ENCODE measurements around the gene SYNE1.

SYNE1 gene

DNA sequence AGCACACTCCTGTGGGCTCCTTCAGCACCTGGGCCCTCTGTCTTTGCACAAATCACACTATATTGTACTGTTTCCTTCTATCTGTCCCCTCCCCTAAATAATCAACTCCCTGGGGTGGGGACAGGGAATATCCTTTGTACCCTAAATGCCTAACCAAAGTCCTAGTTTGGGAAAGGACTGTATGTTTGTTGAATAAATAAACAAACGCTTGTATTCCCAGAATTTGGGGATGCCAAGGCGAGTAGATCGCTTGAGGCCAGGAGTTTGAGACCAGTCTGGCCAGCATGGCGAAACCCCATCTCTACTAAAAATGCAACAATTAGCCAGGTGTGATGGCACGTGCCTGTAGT is 322.7 kb downstream of the SYNE1 start:
- DNase-seq (ENCODE audit: low spot score) = no peak

DNA sequence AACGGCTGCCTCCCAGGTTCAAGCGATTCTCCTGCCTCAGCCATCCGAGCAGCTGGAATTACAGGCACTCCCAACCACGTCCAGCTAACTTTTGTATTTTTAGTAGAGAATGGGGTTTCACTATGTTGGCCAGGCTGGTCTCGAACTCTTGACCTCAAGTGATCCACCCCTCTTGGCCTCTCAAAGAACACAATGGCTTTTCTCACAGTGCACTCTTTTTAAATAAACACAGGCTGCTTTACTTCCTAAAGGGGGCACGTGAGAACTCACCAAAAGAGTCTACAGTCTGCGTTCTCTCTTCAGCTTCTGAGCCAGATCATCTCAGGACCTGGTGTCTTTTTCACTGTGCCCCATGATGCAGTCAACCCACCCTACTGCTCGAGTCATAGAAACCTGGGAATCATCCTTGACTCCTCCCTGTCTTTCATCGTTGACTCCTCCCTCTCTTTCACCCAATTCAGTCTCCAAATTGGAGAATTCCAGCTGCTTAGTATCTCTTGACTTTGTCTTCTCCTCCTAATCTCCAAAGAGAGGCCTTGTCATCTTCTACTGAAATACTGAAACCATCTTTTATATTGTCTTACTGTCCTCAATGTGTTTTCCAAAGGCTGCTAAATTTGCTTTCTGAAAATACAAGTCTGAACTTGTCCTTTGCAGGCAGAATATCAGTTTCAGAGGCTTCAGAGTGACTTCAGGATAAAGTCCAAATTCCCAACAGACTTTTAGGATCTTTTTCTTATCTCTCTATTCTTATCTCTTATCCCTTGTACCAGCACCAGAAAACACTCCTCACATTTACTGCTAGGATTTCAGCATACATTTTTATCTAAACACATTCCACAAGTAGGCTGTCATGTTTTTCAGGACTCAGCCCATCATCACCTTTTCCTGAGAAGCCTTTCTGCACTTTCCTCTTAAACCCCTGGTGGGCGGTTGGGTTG is 323.4 kb downstream of the SYNE1 start:
- no peak for DNase-seq (ENCODE audit: low spot score)

DNA sequence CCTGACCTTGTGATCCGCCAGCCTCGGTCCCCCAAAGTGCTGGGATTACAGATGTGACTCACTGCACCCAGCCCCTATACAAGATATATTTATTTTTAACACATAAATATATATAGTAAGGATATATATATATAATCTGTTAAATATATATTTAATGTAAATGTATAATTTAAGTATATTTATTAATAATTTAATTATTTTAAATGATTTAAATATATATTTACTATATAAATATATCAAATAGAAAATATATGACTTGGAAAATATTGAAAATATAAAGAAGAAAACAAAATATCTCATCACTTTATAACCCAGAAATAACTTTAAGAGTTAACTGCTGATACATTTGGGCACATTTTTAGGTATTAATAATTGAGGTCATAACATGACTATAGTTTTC is 324.7 kb downstream of the SYNE1 start:
- no peak for DNase-seq (ENCODE audit: low spot score)

DNA sequence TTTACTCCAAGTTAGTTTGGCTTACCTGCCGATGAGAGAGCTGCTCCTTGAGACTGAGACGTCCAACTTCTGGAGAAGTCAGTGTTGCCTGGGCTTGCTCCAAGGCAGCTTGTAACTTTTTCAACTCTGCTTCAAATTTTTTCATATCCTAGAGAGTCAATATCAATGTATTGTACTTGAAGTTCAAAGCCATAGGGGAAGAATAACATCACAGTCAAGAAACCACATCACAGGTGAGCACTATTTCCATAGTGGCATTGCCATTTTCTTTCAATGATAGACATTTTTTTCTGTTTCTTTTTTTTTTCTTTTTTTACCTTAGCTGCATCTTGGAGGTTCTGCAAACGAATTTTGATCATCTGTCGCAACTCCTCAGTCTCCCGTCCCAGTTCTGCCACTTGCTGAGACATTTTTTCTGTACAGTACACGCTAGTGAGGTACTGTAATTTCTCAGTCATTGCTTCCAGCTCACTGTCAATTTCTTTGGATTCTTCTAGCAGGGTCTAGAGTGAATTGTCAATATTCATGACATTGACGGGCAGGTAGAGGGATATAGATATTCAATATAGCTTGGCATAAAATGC is 326.7 kb downstream of the SYNE1 start:
- peak; percentile 69 for DNase-seq (ENCODE audit: low spot score)

DNA sequence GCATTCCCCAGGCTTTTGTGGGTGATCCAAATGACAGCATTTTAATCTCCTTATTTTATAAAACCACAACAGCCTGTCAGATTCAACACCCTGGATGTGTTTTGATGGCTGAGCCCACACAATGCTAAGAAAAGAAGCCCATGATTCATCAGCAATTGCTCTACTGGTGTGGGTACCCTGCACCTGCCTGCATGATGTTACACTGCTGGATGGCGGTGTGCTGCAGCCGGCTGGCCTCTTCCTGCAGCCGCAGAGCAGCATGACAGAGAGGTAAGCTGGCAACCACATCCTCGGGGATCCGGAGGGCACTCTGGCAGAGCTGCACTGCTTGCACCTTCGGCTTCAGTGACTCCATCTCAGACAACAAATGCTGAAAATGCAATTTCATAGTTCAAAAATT is 327.5 kb downstream of the SYNE1 start:
- peak; percentile 73 for DNase-seq (ENCODE audit: low spot score)

DNA sequence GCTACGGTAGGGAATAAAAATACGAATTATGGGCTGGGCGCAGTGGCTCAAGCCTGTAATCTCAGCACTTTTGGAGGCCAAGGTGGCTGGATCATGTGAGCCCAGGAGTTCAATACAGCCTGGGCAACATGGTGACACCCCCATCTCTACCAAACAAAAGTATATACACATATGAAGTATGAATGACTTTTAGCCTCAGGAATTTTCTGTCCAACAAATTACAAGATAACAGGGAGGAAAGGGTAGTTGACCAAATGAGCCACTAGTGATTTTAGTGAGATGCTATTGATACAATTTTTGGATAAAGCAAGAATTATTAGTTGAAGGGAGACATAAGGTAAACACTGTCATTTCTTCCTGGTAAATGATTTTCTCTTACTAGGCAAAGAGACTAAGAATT is 328.2 kb downstream of the SYNE1 start:
- no peak for DNase-seq (ENCODE audit: low spot score)

DNA sequence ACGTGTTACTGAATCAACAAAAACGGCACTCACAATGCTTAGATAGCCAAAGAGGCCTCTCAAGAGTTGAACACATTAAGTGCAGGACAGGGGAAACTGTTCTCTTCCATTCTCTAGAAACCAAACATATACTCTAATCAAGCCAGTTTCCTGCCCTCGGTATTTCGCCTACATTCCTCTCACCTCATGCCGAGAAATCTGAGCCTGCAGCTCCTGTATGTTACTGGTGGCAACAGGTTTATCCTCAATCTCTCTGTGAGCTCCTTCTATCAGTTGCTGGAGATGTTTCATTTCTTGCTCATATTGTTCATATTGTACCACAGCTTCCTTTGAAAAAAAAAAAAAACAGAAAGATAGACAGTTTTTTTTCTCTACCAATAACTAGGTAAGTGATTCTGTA is 328.9 kb downstream of the SYNE1 start:
- no peak for DNase-seq (ENCODE audit: low spot score)

DNA sequence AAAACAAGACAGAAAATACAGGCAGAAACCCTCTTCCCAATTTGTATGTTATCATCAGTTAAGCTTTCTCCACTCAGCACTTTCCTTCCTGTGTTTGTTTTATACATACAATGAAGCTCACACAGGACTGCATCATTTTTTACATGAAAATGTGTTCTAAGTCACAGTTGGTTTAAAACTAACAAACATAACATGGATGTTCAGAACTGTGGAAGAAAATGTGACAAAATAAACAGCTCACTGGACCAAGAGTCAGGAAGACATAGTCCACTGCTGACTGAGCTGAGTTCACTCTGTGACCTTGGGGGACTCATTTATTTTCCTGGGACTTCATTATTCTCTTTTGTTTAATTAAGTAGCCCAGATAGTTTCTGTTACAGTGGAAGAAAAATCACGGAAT is 331.5 kb downstream of the SYNE1 start:
- DNase-seq (ENCODE audit: low spot score) = no peak

DNA sequence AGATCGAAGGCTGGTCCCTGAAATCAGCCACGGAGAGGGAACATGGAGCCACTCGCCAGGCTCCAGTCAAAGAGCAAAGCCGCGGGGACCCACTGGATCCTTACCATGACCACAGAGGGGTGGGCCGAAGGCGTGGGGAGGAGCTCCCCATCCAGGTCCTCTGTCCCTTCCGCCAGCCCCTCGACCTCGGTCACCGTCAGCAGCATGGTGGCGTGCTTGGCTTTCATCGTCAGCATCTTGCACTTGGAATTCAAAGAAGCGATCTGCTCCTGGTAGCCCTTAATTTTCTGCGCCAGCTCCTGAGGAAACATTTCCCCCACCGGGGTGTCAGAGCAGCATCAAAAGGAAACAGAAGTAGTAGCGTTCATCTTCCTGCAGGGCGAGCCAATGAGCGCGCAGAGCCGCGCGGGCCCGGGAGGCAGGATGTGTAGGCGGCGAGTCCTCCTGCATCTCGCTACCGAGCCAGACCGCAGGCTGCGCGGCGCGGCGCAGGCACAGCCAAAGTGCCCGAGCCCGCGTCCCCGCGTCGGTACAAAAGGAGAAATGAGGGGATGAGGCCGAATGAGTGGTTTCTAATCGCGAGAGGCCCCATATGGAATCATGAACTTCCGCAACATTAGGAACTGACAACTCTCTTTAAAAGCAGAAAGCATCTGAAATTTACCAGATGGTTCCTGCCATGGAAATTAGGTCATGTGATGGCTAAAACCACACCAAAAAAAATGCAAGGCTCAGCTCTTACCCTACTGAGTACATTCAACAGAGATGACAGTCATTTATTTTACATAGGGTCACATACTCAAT is 335.2 kb downstream of the SYNE1 start:
- DNase-seq (ENCODE audit: low spot score) = peak; percentile 93

DNA sequence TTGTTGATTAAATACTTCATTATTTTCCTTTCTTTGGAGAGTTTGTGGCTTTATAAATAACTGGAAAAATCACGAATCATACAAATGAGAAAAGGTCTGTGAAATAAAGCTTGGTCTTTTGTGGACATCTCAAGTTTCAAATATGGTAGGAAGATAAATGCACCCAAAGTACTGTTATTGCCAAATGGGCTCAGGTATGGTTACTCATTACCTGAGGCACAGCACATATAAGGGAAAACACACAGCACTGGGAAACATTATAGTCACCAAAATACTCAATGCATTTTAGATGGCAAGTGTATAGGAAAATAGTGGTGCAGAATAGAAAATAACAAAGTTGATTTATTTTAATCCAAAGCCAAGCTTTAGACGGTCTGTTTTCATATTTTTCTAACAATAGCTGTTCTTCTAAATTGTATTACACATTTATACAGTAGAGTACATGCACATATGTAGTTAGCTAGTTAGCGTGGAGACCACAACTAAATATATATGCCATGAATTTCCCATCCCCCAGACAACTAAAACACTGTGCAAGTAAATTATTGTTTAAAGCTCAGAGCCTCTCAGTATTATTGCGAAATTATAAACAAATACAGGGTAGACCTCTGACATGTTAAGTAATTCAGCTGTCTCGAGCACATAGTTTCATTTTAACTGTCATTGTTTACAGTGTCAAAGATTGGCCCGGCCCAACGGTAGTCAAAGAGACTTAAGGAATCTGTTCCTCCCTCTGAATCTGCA is 336.0 kb downstream of the SYNE1 start:
- no peak for DNase-seq (ENCODE audit: low spot score)

DNA sequence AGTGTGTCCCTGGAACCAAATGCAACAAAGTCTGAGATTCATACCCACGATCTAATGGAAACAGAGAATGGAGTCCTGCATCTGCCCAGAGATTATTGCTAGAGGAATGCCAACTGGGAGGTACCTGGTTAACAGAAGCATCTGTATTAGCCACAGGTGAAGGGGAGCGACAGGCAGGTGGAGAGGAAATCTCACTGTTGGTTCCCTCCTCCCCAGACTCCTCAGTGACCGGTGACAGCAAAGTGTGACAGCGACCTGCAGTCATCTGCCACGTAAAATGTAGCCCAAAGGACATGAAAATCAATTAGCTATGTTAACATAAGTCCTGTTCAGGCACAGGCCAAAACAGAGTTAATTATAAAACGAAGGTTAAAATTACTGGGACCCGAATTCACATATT is 336.6 kb downstream of the SYNE1 start:
- no peak for DNase-seq (ENCODE audit: low spot score)

DNA sequence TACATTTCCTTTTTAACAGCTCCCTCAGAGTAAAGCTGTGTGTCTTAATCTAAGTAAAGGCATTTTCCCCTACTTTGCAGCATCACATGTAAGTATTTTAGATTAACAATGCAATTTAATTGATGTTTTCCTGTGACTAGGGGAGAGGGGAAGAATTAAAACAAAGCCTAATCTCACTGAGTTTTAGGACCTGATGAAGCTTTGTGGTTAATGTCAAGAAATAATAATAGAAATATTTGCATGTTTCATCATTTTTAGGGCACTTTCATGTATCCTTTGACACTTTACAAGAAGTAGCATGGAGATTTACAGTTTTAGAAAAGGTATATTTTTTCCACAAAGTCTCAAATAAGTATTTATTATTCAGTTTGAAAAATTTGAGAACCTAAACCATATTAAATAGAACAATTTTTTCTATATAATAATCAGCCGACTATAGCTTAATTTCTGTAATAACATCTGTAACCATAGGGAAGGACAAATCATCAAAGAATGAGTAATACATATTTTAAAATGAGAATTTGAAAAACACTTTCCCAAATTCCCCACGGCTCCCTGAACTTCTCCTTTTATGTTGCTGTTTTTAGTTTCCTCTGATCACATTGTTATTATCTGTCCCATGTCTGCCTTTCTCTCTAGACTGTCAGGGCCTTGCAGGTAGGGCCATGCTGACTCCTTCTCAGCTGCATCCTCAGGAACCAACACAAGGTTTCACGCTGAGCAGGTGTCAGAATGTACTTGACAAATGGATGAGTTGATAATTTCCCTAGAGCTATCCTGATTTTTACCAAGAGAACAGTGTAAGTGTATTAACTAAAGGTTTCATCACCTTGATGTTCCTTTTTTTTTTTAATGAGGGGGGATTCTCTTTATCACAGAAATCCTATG is 338.1 kb downstream of the SYNE1 start:
- no peak for DNase-seq (ENCODE audit: low spot score)

DNA sequence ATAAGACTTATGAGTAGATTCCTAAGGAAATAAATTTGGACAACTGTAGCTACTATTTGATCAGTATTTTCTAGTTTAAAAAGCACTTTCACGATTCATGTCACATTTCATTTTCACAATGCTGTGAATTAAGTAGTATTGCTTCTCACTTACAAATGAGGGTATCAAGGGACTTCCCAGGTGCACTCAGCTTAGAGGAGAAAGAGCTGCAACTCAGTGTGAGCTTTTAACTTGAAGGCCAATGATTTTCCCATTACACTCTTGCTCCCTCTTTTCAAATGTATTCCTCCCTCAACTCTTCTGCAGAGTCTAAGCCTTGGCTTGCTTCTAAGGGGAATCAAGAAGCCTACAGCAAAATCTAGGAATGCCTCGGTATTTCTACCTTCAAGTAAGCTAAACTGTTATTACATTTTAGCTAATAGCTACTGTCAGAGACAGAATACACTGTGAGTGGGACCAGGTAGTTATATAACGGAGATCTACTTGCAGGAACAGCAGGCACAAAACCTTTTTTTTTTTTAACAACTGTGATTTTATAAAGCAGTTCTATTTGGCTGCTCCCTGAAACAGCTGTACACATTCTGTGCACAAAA is 339.0 kb downstream of the SYNE1 start:
- DNase-seq (ENCODE audit: low spot score) = peak; percentile 64

DNA sequence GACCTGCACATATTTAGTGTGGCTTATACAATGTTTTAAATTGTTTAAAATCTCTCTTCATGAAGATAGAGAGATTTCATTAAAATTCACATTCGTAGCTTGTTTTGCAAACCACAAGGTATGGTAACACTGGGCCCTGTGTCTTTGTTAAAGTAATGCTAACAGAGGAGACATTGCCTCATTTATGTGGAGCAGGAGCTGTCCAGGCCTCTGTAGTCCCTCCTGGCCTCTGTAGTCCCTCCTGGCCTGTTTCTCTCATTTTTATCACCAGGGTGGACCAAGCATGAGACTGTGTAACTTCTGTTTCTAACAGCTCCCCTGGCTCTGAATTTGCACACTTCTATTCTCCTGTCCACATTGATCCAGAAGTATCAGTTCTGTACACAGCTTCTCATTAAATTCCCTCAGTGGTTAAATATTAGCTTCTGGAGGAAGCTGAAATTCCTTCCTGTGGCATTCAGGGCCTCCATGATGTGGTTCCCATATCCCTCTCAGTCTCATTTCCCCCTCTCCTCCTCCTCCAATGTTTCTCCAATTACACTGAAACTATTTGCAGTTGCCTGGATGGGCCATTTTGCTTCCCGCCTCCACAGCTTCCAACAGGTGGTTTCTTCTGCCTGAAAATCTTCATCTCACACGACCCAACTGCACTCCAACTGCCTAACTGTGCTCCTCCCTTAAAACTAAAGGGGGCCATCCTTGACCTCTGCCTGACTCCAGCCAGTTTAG is 340.4 kb downstream of the SYNE1 start:
- no peak for DNase-seq (ENCODE audit: low spot score)

DNA sequence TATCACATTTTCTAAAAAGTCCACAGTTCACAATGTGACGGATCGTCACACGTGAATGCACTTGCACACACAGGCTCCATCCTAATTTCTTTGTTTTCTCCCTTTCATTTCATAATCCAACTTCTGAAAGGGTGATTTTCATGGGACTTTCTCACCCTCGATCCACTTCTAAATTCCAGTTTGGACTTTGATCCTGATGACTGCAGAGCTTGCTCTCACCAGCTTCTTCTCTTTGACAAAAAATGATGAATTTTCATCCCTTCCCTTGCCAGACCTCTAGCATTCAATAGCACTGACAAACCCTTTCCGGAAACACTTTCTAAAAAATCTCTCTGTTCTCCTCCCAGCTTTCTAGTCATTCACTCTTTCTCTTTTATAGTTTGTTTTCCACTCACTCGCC is 341.2 kb downstream of the SYNE1 start:
- no peak for DNase-seq (ENCODE audit: low spot score)

DNA sequence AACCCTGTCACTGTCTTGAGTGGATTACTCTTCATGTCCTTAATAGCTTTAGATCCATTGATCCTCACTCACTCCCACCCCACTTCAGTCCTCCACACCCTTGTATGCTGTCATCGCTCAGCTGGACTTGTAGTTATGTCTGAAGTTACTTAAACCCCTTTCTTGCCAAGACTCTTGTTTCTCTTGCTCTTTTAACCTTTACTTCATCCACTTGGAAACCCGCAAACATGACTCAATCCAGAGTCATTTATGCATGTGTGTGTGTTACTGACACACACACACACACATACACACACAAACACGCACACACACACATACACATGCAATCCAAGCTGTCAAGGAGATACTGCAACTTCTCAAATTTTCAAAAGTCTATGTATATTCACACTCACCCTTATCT is 341.8 kb downstream of the SYNE1 start:
- no peak for DNase-seq (ENCODE audit: low spot score)

DNA sequence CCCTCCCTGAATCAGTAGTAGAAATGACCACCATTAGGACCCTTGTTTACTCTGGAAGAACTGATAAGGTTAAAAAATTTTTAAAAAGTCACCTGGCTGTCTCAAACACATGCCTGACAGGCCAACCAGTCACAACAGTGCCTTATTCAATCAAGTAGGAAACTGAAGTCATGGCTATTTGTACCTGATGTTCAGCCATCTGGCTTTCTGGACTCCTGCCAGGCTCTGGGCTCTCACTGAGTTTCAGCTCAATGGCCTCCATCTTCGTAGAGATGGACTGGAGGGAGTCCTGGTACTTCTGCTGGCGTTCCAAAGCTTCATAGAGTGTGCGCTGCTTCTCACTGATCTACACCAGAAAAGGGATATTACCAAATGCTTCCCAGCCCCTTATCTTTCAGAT is 343.8 kb downstream of the SYNE1 start:
- no peak for DNase-seq (ENCODE audit: low spot score)

DNA sequence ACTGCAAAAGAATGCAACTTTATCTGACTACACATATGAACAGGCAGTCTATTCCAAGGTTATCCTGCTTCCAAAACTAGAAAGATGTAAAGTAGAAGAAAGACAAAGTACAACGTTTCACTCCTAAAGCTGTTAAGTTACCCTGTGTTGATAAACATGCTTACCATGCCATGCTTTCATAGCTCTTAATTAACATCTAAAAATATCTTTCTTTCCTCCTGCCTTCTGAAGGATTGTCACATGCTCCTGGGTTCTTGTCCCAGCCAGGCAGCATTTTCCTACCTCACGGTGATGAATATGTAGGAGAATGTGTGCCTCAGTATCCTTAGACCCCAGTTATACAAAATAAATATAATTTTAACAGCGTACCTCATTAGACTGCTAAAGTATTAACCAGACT is 344.6 kb downstream of the SYNE1 start:
- no peak for DNase-seq (ENCODE audit: low spot score)

DNA sequence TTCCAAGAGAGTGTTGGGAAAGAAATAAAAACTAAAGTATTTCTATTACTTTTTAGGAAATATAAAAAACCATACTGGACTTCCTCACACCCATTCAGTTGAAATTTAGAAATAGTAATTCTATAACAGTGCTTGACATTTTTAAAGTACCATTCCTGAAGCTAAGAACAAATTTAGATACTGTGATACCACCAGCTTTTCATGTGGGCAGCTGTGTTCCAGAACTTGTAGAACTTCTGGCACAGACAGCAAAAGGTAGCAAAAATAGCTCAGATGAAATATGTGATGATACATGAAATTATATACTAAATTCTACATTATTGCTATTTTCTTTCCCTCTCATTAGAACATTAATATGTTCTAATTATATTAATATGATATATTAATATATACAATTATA is 346.5 kb downstream of the SYNE1 start:
- no peak for DNase-seq (ENCODE audit: low spot score)

DNA sequence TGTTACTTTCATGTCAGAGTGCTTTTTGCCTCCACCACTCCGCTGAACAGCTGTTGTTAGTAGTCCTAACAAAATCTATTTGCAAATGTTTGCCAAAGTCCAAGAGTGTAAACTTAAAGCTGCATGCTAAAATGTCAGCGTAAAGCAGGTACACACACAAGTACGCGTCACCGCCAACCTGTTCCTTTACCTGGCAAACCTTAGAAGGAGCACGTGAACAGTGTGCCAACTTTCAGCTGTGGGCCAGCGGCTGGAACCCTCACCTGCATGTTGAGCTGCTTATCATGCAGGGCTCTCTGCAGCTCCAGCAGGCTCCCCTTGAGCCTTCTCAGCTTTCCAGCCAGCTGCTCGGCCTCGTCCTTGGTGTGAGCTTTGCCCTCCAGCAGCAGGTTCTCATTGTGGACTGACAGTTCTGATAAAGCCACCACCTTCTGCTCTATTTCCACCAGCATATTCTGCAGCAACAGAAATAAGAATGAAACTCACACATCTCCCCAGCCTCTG is 359.3 kb downstream of the SYNE1 start:
- DNase-seq (ENCODE audit: low spot score) = no peak
